HepG2 (cell line): ENCODE results near the gene TJP2. TPM values are rescaled to one million over a fixed set of nuclear protein-coding genes. Genes with fewer than 3 reads are reported as not detected.
A peak's percentile ranks its signal among the peaks of the same experiment; 100 is the strongest.

Experiments used
- ATAC-seq: fragments of 200-7000 bp; cut with Tn5 transposase; 3 replicates; pipeline ENCODE4 v1.9.1; 2020; ENCODE audit warnings: mild to moderate bottlenecking, moderate library complexity
- BruUV-seq: library from RNA; stranded (reverse); fragments of 400-500 nt; replicated peaks from 2 replicates; lab custom pipeline; 2021; lab: Mats Ljungman, UMichigan
- CTCF ChIA-PET: fragments of 300-600 bp; formaldehyde crosslinking; extraction: SDS; loops from one replicate; lab custom pipeline; 2021; ENCODE audit warnings: low total read pairs, inconsistent platforms, low intra/inter-chr PET ratio; lab: Yijun Ruan, JAX
- POLR2A ChIA-PET: fragments of 350-600 bp; sonication (Branson Sonifier 250); formaldehyde crosslinking; loops from one replicate; lab custom pipeline; 2020; ENCODE audit warnings: antibody characterized with exemption, inconsistent platforms; lab: Yijun Ruan, JAX
- DNase-seq: peaks from one replicate; pipeline ENCODE4 v3.0.0-alpha.2; 2015; ENCODE audit warnings: low spot score
- FAIRE-seq: peaks from 3 replicates; lab custom pipeline; 2011; peaks lifted over from hg19 to GRCh38; lab: Jason Lieb, UNC
- H2AFZ ChIP-seq: one replicate; pipeline ENCODE4 v1.6.1; 2011; ENCODE audit warnings: low read length, inconsistent platforms
- H3K27ac ChIP-seq: fragments of 300-600 bp; 3 replicates; pipeline ENCODE4 v1.8.0; 2011; ENCODE audit warnings: mixed run types, mild to moderate bottlenecking, mixed read lengths, low read length, inconsistent platforms; ENCODE audit not compliant: insufficient read depth; ENCODE audit errors: extremely low read length
- H3K27me3 ChIP-seq, 2 experiments: fragments of 200-600 bp in 1 of 2; 2 replicates in 1 of 2; 3 replicates in 1 of 2; pipeline versions ENCODE4 v1.6.0 to v1.8.0; 2011; ENCODE audit warnings: low read length in 2 of 2, mild to moderate bottlenecking in 2 of 2, moderate library complexity in 2 of 2, inconsistent platforms in 1 of 2; ENCODE audit not compliant: insufficient read depth in 2 of 2, control insufficient read depth in 1 of 2
- H3K36me3 ChIP-seq, 2 experiments: fragments of 200-600 bp in 1 of 2; replicated peaks in 1 of 2; 2 replicates in 1 of 2; 3 replicates in 1 of 2; pipeline versions ENCODE4 v1.5.1 to v1.8.0; 2011; ENCODE audit warnings: low read length in 2 of 2, inconsistent platforms in 1 of 2; ENCODE audit not compliant: insufficient read depth in 2 of 2, control insufficient read depth in 1 of 2
- H3K4me1 ChIP-seq: 2 replicates; pipeline ENCODE4 v1.5.1; 2012; ENCODE audit warnings: low read length, inconsistent platforms; ENCODE audit not compliant: insufficient read depth
- H3K4me2 ChIP-seq: 2 replicates; pipeline ENCODE4 v1.6.0; 2011; ENCODE audit warnings: low read depth, low read length, inconsistent platforms
- H3K4me3 ChIP-seq, 3 experiments: fragments of 200-600 bp in 1 of 3; sonication (generic), shearing (Covaris generic) in 1 of 3; replicated peaks in 1 of 3; 2 replicates each; pipeline ENCODE4 v1.5.1; 2011 to 2016; ENCODE audit warnings: low read length in 3 of 3, inconsistent platforms in 2 of 3, low read depth in 2 of 3, mild to moderate bottlenecking in 2 of 3, control low read depth in 1 of 3, mixed read lengths in 1 of 3; ENCODE audit not compliant: insufficient read depth in 1 of 3
- H3K79me2 ChIP-seq: one replicate; pipeline ENCODE4 v1.6.1; 2011; ENCODE audit warnings: low read length, inconsistent platforms; ENCODE audit not compliant: insufficient read depth
- H3K9ac ChIP-seq: 2 replicates; pipeline ENCODE4 v1.6.0; 2011; ENCODE audit warnings: mild to moderate bottlenecking, low read depth, low read length, inconsistent platforms; ENCODE audit not compliant: insufficient read depth
- H3K9me3 ChIP-seq: 2 replicates; pipeline ENCODE4 v1.5.1; 2012; ENCODE audit warnings: mild to moderate bottlenecking, low read length
- H4K20me1 ChIP-seq: 2 replicates; pipeline ENCODE4 v1.6.0; 2011; ENCODE audit warnings: inconsistent platforms, mild to moderate bottlenecking, low read length, moderate library complexity; ENCODE audit not compliant: insufficient read depth
- ATM ChIP-seq: fragments of 450-650 bp; IDR thresholded peaks from 2 replicates; pipeline ENCODE4 v1.7.1; 2017; ENCODE audit warnings: mild to moderate bottlenecking, borderline replicate concordance
- HMGXB3 ChIP-seq: sonication (generic); formaldehyde crosslinking; IDR thresholded peaks from 2 replicates; pipeline ENCODE4 v1.4.0; 2020; ENCODE audit warnings: missing genetic modification reagents, borderline replicate concordance
- JUND ChIP-seq: sonication (generic); formaldehyde crosslinking; IDR thresholded peaks from 2 replicates; pipeline ENCODE4 v1.8.0; 2022; ENCODE audit warnings: mild to moderate bottlenecking, missing genetic modification reagents
- NPAS2 ChIP-seq: sonication (generic); formaldehyde crosslinking; IDR thresholded peaks from 2 replicates; pipeline ENCODE4 v1.8.0; 2022; ENCODE audit warnings: mild to moderate bottlenecking, missing genetic modification reagents, borderline replicate concordance
- PHF20 ChIP-seq: sonication (generic); formaldehyde crosslinking; IDR thresholded peaks from 2 replicates; pipeline ENCODE4 v1.5.0; 2020; ENCODE audit warnings: mild to moderate bottlenecking, missing genetic modification reagents
- RFX1 ChIP-seq: fragments of 450-650 bp; IDR thresholded peaks from 2 replicates; pipeline ENCODE4 v1.6.1; 2017
- SMAD9 ChIP-seq: sonication (generic); formaldehyde crosslinking; IDR thresholded peaks from 2 replicates; pipeline ENCODE4 v1.5.1; 2020; ENCODE audit warnings: mild to moderate bottlenecking, missing genetic modification reagents
- TFE3 ChIP-seq: IDR thresholded peaks from 2 replicates; pipeline ENCODE4 v1.6.1; 2016
- TGIF2 ChIP-seq: IDR thresholded peaks from 2 replicates; pipeline ENCODE4 v1.6.1; 2016; ENCODE audit warnings: control low read depth, missing compliant biosample characterization
- ZBTB43 ChIP-seq: sonication (generic); formaldehyde crosslinking; conservative IDR thresholded peaks from 2 replicates; pipeline ENCODE4 v1.4.0; 2020; ENCODE audit warnings: missing genetic modification reagents
- ZFX ChIP-seq: sonication (generic); formaldehyde crosslinking; IDR thresholded peaks from 2 replicates; pipeline ENCODE4 v1.4.0; 2020; ENCODE audit warnings: mild to moderate bottlenecking, low read depth, missing genetic modification reagents, moderate library complexity
- ZNF431 ChIP-seq: sonication (generic); formaldehyde crosslinking; IDR thresholded peaks from 2 replicates; pipeline ENCODE4 v1.9.0; 2022; ENCODE audit warnings: missing genetic modification reagents, low read depth, mild to moderate bottlenecking, borderline replicate concordance
- ZNF552 ChIP-seq: sonication (generic); formaldehyde crosslinking; IDR thresholded peaks from 2 replicates; pipeline ENCODE4 v1.9.0; 2022; ENCODE audit warnings: missing genetic modification reagents, mild to moderate bottlenecking, borderline replicate concordance
- ZNF562 ChIP-seq: sonication (generic); formaldehyde crosslinking; IDR thresholded peaks from 2 replicates; pipeline ENCODE4 v1.8.0; 2022; ENCODE audit warnings: missing genetic modification reagents, borderline replicate concordance
- ZNF850 ChIP-seq: sonication (generic); formaldehyde crosslinking; conservative IDR thresholded peaks from 2 replicates; pipeline ENCODE4 v1.9.0; 2021; ENCODE audit warnings: mild to moderate bottlenecking, missing genetic modification reagents
- WGBS: methylation state at CpG from one replicate; pipeline ENCODE4 v1.1.6; 2017; ENCODE audit warnings: low lambda C conversion rate; 5-methylcytosine and 5-hydroxymethylcytosine counted together
- in situ Hi-C: cut with HindIII; loops from 2 replicates; pipeline ENCODE4 v1.10.0; 2017; ENCODE audit warnings: low pct_unique_long_range_greater_than_20kb; ENCODE audit not compliant: extremely low pct_ligation_motif_present
- intact Hi-C: fragments of 100-400 bp; cut with micrococcal nuclease; formaldehyde crosslinking; loops from one replicate; pipeline ENCODE4 v1.10.0; 2022; ENCODE audit not compliant: unreplicated experiment
- polyA plus RNA-seq, 8 experiments: library from polyadenylated mRNA; depleted of rRNA in 3 of 8; stranded (reverse) in 7 of 8; unstranded in 1 of 8; fragments of >200 nt; fragmentation: Illumina TruSeq in 4 of 8; extraction: Trizol in 4 of 8; gene quantifications; 2 replicates each; pipeline versions ENCODE4 v1.2.1 to v1.2.3, GENCODE V29; 2011 to 2016; ENCODE audit warnings: low read depth in 4 of 8, missing spikeins in 1 of 8, mixed read lengths in 1 of 8; ENCODE audit not compliant: insufficient read depth in 1 of 8
- total RNA-seq, 5 experiments: library from RNA; depleted of rRNA; stranded (reverse); fragments of >200 nt; fragmentation: Illumina TruSeq; extraction: Trizol; gene quantifications; 2 replicates each; pipeline ENCODE4 v1.2.3, GENCODE V29; 2016; ENCODE audit warnings: low read depth in 1 of 5
- TF ChIP-seq, protein P1 (sequence below): sonication (generic); formaldehyde crosslinking; IDR thresholded peaks from 2 replicates; pipeline ENCODE4 v1.5.1; 2020; ENCODE audit warnings: missing genetic modification reagents, mild to moderate bottlenecking, borderline replicate concordance

The TJP2 gene
- total and polyA plus RNA-seq, 2 of the 13 experiments (the other 11 are each of a cell fraction or from before 2014, with no cell fraction given) = 109 to 110 TPM

- peak; percentile 8 for FAIRE-seq
- H4K20me1 ChIP-seq = peaks cover 16% of the 10 kb centered on the region
- peaks cover 16% of the 10 kb centered on the region; the same call in 1 of the 2 replicates for H3K4me1 ChIP-seq
- peaks cover 91% of the 10 kb centered on the region for H3K79me2 ChIP-seq
- no peaks in the 10 kb centered on the region for H3K27me3 ChIP-seq
- H3K36me3 ChIP-seq = peaks cover 15 to 68% of the 10 kb centered on the region in 2 experiments
- in situ Hi-C loops (no loop called here), intact Hi-C loops (no loop called here)
- BruUV-seq = no TSS peak
- H3K4me3 ChIP-seq = no peak overlapping the region
- ChIA-PET CTCF (no interaction called here), POLR2A (interaction anchor here (1.0 kb wide), 1 partner anchor 15 kb away, joined by 3 read pairs; no protein-coding TSS in a partner anchor)
- WGBS = 94% methylated on average over 5 of the region's 5 CpGs
- H3K9ac ChIP-seq = no peak overlapping the region
- H3K4me2 ChIP-seq = no peak overlapping the region
- H3K9me3 ChIP-seq = no peaks in the 10 kb centered on the region
- H3K27ac ChIP-seq = no peak overlapping the region
- no peak overlapping the region for H2AFZ ChIP-seq
- DNase-seq = no peak
- TF ChIP-seq ZNF431 (CRISPR knock-in tag) (no peak), PHF20 (no peak), HMGXB3 (CRISPR knock-in tag) (no peak), TGIF2 (CRISPR knock-in tag) (no peak), SMAD9 (no peak), ZFX (CRISPR knock-in tag) (no peak), RFX1 (no peak), NPAS2 (CRISPR knock-in tag) (no peak), ZNF850 (CRISPR knock-in tag) (no peak), TFE3 (CRISPR knock-in tag) (no peak), ZNF562 (CRISPR knock-in tag) (no peak), ZNF552 (CRISPR knock-in tag) (no peak), ATM (no peak), ZBTB43 (CRISPR knock-in tag) (no peak), JUND (CRISPR knock-in tag) (no peak)
- TF ChIP-seq, protein P1, sequence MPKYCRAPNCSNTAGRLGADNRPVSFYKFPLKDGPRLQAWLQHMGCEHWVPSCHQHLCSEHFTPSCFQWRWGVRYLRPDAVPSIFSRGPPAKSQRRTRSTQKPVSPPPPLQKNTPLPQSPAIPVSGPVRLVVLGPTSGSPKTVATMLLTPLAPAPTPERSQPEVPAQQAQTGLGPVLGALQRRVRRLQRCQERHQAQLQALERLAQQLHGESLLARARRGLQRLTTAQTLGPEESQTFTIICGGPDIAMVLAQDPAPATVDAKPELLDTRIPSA (CRISPR knock-in tag) = no peak
- no peak for ATAC-seq
Observed at GRCh38 chr9:69141851-69142250, 32.2 kb upstream of the TJP2 start.
